HG02623 (cell line): ENCODE measurements around the gene LAG3.

Source experiments
- ATAC-seq: cut with Tn5 transposase; IDR thresholded peaks from one replicate; pipeline ENCODE4 v1.9.1; 2021; ENCODE audit warnings: moderate library complexity; ENCODE audit not compliant: unreplicated experiment

Gene LAG3

DNA sequence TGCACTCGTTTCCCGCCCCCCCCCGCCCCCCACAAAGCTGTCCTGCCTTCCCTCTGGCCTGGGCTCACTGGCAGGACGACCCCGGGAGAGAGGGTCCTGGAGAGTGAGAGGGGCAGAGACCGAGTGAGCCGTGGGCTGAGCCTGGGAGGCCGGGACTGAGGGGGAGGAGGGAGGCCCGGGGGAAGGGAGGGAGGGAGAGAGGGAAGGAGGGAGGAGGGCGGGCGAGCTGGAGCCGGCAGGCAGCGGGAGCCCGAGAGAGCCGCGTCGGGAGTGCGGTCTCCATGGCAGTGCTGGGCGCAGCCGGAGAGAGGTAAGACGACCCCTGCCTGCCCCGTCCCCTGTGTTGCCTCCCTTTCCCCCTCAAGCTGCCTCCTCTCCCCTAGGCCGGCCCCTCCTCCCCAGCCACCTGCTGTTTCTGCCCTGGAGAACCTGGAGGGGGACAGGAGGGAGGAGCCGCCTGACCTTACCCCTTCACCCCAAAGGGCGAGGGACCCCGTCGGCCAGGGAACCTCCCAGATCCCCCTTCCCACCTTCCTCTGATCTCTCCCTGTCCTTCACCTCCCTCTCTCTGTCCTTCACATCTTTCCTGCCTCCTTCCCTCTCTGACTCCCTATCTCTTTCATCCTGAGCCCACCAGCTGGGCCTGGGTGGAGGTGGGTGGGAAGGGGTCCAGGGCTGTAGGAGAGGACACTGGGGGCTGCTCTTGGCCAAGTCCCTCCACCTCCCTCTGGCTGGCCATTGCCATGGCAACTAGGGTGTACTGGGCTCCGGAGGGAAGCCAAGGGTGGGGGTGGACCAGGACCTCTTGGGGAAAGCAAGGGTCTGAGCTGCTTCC, 49.5 kb downstream of the LAG3 start, which contains the start of gene GPR162:
GPR162 (plus strand) TSS at position 231 of the 835 bp plus-strand sequence. CDS start 2,078 bp downstream, outside the sequence.
- no peak for ATAC-seq

DNA sequence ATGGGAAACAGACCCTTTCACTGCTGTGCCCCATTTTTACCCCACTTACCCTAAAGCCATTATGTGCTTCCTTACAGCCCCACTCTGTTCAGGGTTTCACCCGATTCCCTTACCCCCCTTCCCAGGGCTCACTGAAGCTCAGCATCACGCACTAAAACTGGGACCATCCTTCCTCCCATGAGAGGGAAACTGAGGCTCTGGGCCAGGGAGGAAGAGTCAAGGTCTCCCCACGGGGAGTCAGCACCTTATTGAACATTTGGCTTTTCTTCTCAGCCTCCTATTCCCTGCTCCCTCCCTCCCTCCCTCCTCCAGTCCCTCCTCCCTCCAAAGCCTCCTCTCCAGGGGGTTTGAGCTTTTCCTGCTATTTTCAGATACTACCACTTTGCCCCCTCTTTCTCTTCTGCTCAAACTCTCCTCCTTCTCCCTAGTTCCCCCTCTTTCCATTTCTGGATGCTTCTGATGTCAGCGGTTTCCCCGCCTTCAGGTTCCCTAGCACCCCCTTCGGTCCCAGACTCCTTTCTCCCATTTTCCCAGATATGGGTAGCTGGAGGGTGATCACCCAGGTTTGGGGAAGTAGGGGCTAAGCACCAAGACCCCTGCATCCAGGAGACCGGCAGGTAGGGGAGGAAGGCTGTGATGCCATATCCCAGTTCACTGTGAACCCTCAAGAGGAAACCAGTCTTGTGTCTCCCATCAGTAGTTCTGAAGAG, 50.3 kb downstream of the LAG3 start:
- ATAC-seq, result no peak

DNA sequence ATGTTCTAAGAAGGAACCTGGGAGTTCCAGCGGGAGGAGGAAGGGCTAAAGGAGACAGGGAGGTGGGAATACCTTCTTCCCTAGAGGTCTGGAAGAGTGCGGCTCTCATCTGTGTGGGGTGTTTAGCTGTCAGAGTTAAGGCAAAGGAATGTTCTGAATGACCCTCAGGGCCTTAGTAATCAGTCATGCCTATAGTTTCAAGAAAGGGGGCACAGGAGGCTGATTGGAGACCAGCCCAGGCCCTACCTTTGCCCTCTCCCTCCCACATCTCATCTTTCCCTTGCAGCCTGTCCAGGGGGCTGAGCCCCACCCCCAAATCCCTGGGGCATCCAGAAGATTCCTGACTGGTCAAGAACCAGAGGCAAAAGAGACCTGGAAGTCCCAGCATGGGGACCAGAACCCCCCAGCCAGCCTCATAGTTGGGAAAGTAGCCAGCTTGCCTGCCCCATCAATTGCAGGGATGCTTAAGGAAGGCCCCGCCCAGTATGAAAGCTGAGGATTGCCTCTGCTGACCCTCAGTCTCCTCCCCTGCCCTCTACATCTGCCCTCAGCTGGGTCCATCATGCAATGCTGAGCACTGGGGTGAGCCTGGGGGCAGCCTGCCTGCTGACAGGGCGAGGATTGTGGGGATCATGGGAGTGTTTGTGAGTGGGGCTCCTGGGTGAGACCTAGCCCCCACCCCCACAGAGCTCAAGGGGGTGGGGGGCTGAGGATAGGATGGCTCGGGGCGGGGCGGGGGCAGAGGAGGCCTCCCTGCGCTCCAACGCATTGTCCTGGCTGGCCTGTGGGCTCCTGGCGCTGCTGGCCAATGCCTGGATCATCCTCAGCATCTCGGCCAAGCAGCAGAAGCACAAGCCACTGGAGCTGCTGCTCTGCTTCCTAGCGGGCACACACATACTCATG, 51.1 kb downstream of the LAG3 start:
- ATAC-seq, result no peak

DNA sequence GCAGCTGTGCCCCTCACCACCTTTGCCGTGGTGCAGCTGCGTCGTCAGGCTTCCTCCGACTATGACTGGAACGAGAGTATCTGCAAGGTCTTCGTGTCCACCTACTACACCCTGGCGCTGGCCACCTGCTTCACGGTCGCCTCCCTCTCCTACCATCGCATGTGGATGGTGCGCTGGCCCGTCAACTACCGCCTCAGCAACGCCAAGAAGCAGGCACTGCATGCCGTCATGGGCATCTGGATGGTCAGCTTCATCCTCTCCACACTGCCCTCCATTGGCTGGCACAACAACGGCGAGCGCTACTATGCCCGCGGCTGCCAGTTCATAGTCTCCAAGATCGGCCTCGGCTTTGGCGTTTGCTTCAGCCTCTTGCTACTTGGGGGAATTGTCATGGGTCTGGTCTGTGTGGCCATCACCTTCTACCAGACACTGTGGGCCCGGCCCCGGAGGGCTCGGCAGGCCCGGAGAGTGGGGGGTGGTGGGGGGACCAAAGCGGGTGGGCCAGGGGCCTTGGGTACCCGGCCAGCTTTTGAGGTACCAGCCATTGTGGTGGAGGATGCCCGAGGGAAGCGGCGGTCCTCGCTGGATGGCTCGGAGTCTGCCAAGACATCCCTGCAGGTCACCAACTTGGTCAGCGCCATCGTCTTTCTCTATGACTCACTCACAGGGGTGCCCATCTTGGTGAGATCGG, 51.9 kb downstream of the LAG3 start:
- ATAC-seq, result no peak

DNA sequence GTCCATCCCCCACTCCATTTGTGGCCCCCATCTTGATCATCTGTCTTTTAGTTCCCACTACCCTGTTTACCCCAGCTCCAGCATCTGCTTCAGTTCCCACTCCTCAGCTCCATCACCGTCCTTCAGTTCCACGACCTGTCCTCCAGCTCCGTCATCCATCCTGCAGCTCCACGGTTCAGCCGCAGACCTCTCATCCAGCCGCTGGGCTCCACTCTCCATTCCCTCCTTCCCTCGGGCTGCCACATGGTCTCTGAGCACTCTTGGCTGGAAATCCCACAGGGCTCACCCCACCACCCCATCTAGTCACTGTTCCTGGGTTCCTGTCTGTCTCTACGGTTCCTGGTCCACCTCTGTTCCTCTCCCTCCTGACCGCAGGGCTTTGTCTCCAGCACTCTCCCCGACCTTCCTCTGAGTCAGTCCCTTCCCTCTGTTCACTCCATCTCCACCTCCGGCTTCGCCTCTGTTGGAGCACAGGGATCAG, 52.6 kb downstream of the LAG3 start:
- no peak for ATAC-seq

DNA sequence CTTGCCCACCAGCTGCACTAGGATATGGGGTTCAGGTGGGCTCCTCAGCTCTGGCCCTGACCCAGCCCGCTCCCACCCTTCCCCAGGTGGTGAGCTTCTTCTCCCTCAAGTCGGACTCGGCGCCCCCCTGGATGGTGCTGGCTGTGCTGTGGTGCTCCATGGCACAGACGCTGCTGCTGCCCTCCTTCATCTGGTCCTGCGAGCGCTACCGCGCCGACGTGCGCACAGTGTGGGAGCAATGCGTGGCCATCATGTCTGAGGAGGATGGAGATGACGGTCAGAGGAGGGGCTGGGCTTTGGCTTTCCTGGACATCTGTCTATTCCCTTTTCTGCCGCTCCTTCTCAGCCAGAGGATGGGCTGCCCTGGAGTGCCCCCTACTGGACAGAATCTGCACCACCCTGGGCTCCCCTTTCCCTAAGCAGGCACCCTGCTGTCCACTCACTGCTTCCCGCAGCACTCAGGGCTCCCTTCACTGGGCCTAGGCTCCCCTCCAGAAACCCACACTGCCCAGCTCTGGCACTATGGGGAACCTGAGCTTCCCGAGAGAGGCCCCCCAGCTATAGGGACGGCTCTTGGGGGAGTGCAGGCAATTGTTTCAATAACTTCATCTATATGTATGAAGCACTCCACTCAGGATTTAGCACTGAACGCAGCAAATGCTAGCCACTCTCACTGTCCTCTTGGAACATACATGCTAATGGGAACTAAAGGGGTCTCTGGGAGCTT, 53.2 kb downstream of the LAG3 start:
- no peak for ATAC-seq

DNA sequence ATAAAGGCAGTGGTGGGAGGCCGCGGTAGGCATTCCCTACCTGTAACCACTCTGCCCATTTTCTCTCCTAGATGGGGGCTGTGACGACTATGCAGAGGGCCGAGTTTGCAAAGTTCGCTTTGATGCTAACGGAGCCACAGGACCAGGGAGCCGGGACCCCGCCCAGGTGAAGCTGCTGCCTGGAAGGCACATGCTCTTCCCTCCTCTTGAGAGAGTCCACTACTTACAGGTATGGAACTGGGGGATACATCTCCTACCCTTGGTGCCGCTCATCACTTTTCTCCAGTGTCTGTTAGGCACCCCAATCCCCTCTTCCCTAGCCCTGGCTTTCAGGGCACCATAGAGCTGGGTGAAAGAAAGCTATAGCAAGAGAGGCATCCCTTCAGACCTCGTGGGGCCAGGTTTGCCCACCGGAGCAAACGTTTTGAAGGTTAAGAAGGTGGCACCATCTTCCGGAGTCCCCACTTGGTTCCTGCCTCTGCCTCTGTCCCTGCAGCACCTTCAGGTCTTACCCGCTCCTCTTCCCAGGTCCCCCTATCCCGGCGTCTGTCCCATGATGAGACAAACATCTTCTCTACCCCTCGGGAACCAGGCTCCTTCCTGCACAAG, 53.9 kb downstream of the LAG3 start:
- no peak for ATAC-seq

DNA sequence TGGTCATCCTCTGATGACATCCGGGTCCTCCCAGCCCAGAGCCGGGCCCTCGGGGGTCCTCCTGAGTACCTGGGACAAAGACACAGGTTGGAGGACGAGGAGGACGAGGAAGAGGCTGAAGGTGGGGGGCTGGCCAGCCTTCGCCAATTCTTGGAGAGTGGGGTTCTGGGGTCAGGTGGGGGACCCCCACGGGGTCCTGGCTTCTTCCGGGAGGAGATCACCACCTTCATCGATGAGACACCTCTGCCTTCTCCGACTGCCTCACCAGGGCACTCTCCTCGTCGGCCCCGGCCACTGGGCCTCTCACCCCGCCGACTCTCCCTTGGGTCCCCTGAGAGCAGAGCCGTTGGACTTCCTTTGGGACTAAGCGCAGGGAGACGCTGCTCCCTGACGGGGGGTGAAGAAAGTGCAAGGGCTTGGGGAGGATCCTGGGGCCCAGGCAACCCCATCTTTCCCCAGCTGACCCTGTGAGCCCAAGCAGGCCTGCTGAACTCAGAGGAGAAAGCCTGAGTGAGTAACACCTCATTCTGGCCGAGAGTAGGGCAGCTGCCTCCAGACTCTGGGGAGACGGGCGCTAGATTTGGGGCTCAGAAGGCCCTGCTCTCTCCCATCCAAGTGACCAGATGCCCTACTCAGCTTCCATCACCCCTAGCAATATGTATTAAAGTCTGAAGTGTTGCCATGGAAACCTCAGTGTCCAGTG, 54.6 kb downstream of the LAG3 start:
- no peak for ATAC-seq

DNA sequence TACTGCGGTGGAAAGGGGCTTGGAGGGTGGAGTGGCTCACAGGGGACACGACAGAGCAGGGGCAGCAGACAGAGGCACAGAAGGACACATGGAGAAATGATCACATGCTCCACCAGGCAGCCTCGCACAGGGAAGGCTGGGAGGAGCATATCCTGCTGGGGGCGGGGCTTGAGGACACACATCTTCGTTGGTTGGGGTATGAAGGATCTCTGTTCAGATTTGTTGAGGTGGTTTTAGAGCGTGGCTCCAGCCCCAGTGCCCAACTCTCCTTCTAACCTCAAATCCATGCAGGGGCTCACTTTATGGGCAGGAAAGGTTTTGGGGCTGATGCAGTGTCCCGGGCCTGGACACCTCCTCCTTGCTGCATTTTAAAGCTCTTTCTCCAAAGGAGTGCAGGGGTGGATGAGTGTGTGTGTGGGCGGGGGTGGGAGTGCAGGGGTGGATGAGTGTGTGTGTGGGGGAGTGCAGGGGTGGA, 55.2 kb downstream of the LAG3 start:
- no peak for ATAC-seq
